GM12874 (cell line): Measurements from ENCODE around the gene RBFOX1.

ENCODE experiments used
- CTCF ChIP-seq: IDR thresholded peaks from 2 replicates; pipeline ENCODE4 v1.5.1; 2011; ENCODE audit warnings: low read depth, mild to moderate bottlenecking, control low read depth, low read length, moderate library complexity; ENCODE audit not compliant: insufficient read depth

The RBFOX1 gene

GRCh38 chr16:7534749-7535148, 202.1 kb downstream of the RBFOX1 start:
- TF ChIP-seq CTCF = no peak

- TF ChIP-seq CTCF = no peak
Measured at GRCh38 chr16:7541026-7541425, 208.4 kb downstream of the RBFOX1 start.

- no peak for TF ChIP-seq CTCF
Measured at GRCh38 chr16:7545251-7545650, 212.6 kb downstream of the RBFOX1 start.

- TF ChIP-seq CTCF = no peak
Measured at GRCh38 chr16:7546948-7547347, 214.3 kb downstream of the RBFOX1 start.

- TF ChIP-seq CTCF = no peak
Measured at GRCh38 chr16:7547736-7548135, 215.1 kb downstream of the RBFOX1 start.

- no peak for TF ChIP-seq CTCF
Measured at GRCh38 chr16:7548796-7549318, 216.2 kb downstream of the RBFOX1 start.

- TF ChIP-seq CTCF = no peak
Measured at GRCh38 chr16:7550096-7550495, 217.5 kb downstream of the RBFOX1 start.
